Astrocyte of the cerebellum (primary cell): Measurements from ENCODE around the gene ACAP2.

Experiments
- DNase-seq: peaks from one replicate; pipeline ENCODE4 v3.0.0-alpha.2; 2011; ENCODE audit warnings: low read depth
- H3K4me3 ChIP-seq: 2 replicates; pipeline ENCODE4 v1.5.1; 2011; ENCODE audit warnings: mild to moderate bottlenecking, low read depth, low read length, moderate library complexity
- CTCF ChIP-seq: IDR thresholded peaks from 2 replicates; pipeline ENCODE4 v1.5.1; 2012; ENCODE audit warnings: low read length, low read depth, moderate library complexity, mild to moderate bottlenecking; ENCODE audit errors: missing control alignments
- in situ Hi-C: cut with HindIII; loops from 2 replicates; pipeline ENCODE4 v1.10.0; 2017; ENCODE audit warnings: low sequenced_read_pairs

Gene ACAP2

GRCh38 chr3:195270817-195271409 is 171.9 kb downstream of the ACAP2 start, which contains the start of gene XXYLT1:
Gene XXYLT1, minus strand, starts transcription at chr3:195271159. Its CDS starts 101 bp downstream, at chr3:195271058.
- DNase-seq: peak; percentile 64
- H3K4me3 ChIP-seq: peak within 1 kb of the TSS; percentile 73
- in situ Hi-C loops: no loop called here
- peak; percentile 43 for TF ChIP-seq CTCF

- peak overlapping the region; percentile 73 for H3K4me3 ChIP-seq
- DNase-seq: no peak
- peak; percentile 15 for TF ChIP-seq CTCF
- in situ Hi-C loops: no loop called here
Observed at GRCh38 chr3:195270079-195270816, 172.6 kb downstream of the ACAP2 start.

- in situ Hi-C loops: no loop called here
- DNase-seq: no peak
- H3K4me3 ChIP-seq: peak overlapping the region; percentile 73
- TF ChIP-seq CTCF: no peak
Observed at GRCh38 chr3:195269375-195270078, 173.3 kb downstream of the ACAP2 start.

GRCh38 chr3:195268576-195269309 is 174.1 kb downstream of the ACAP2 start:
- no peak for TF ChIP-seq CTCF

GRCh38 chr3:195267096-195267495 is 175.7 kb downstream of the ACAP2 start:
- no peak for DNase-seq
- no peak for TF ChIP-seq CTCF
- in situ Hi-C loops: no loop called here
- no peak overlapping the region for H3K4me3 ChIP-seq

More at GRCh38 chr3:195268576-195269309, 174.1 kb downstream of the ACAP2 start:
- H3K4me3 ChIP-seq: no peak overlapping the region
- in situ Hi-C loops: no loop called here
- DNase-seq: no peak

- TF ChIP-seq CTCF: no peak
- DNase-seq: no peak
- H3K4me3 ChIP-seq: no peak overlapping the region
- in situ Hi-C loops: no loop called here
Observed at GRCh38 chr3:195266428-195266827, 176.4 kb downstream of the ACAP2 start.
